ENCODE results near the gene GRIA4. TPM values are rescaled to one million over a fixed set of nuclear protein-coding genes. Genes with fewer than 3 reads are reported as not detected.
A peak's percentile ranks its signal among the peaks of the same experiment; 100 is the strongest.

GRIA4 gene
- 6.3 and 6.6 TPM in 2 replicates for polyA plus RNA-seq
- polyA minus RNA-seq: 29.7 and 38.3 TPM in 2 replicates

DNA sequence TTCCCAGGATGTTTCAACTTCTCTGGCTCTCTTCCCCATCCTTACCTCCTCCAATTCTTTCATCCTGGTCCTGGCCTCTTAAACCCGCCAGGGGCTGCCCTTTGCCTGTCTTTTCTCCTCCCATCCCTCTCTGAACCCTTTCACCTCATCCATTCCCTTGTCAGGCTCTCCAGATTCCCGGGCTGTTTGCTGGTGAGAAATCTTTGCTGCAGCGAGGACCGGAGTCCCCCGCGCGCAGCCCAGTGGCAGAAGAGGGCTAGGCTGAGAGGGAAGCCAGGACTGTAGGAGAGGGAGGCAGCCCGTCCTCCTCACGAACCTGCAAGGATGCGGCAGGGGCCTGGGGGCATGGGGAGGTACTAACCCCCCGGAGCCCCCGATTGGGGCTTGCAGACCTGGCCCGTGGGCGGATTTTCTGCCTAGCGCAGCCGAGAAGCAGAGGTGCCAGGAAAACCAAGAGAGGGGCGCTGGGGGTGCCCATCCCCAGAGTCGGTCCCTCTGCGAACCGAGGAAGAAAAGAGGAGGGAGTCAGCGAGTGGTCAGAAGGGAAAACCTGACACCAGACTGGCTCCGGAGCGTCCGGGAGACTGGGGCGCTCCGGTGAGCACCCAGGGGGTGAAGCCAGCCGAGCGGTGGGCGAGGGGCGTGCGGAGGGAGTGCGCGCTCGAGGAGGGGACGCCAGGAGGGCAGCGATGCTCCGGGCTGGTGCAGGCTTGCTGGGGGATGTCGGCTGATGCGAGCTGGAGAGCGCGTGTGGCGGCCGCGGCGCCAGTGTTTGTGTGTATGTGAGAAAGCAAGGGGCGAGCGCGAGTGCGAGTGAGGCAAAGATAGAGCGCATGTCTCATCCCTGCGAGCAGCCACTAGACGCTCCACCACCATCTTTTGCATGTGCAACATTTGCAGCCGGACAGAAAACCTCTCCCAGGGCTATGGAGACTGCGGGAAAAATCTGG is at the start of gene GRIA4:
Gene GRIA4 (plus strand): TSS at position 242 of the 950 bp plus-strand sequence. CDS start 925 bp downstream, outside the sequence.
- no peaks in the 10 kb centered on the region for H3K79me2 ChIP-seq (replicated peaks; ENCODE audit: insufficient read depth, low read length)
- H3K36me3 ChIP-seq (ENCODE audit: insufficient read depth, low read length): no peaks in the 10 kb centered on the region
- TF ChIP-seq EP300 (conservative IDR thresholded peaks at IDR 0.05; ENCODE audit: poor library complexity, severe bottlenecking): no peak
- TF ChIP-seq TAF1 (IDR thresholded peaks at IDR 0.05; ENCODE audit: low read depth): peak; percentile 58
- TF ChIP-seq EZH2 (IDR thresholded peaks at IDR 0.05; ENCODE audit: borderline replicate concordance, insufficient read depth, low read length, poor library complexity, severe bottlenecking): no peak
- TF ChIP-seq POLR2AphosphoS5 (IDR thresholded peaks at IDR 0.05): peak; percentile 47
- peak; percentile 81 for TF ChIP-seq MXI1 (conservative IDR thresholded peaks at IDR 0.05; ENCODE audit: poor library complexity, severe bottlenecking)
- TF ChIP-seq RAD21 (conservative IDR thresholded peaks at IDR 0.05): no peak
- TF ChIP-seq, protein P1, sequence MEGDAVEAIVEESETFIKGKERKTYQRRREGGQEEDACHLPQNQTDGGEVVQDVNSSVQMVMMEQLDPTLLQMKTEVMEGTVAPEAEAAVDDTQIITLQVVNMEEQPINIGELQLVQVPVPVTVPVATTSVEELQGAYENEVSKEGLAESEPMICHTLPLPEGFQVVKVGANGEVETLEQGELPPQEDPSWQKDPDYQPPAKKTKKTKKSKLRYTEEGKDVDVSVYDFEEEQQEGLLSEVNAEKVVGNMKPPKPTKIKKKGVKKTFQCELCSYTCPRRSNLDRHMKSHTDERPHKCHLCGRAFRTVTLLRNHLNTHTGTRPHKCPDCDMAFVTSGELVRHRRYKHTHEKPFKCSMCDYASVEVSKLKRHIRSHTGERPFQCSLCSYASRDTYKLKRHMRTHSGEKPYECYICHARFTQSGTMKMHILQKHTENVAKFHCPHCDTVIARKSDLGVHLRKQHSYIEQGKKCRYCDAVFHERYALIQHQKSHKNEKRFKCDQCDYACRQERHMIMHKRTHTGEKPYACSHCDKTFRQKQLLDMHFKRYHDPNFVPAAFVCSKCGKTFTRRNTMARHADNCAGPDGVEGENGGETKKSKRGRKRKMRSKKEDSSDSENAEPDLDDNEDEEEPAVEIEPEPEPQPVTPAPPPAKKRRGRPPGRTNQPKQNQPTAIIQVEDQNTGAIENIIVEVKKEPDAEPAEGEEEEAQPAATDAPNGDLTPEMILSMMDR (IDR thresholded peaks at IDR 0.05; ENCODE audit: poor library complexity, severe bottlenecking): peak; percentile 3
- TF ChIP-seq, protein P2, sequence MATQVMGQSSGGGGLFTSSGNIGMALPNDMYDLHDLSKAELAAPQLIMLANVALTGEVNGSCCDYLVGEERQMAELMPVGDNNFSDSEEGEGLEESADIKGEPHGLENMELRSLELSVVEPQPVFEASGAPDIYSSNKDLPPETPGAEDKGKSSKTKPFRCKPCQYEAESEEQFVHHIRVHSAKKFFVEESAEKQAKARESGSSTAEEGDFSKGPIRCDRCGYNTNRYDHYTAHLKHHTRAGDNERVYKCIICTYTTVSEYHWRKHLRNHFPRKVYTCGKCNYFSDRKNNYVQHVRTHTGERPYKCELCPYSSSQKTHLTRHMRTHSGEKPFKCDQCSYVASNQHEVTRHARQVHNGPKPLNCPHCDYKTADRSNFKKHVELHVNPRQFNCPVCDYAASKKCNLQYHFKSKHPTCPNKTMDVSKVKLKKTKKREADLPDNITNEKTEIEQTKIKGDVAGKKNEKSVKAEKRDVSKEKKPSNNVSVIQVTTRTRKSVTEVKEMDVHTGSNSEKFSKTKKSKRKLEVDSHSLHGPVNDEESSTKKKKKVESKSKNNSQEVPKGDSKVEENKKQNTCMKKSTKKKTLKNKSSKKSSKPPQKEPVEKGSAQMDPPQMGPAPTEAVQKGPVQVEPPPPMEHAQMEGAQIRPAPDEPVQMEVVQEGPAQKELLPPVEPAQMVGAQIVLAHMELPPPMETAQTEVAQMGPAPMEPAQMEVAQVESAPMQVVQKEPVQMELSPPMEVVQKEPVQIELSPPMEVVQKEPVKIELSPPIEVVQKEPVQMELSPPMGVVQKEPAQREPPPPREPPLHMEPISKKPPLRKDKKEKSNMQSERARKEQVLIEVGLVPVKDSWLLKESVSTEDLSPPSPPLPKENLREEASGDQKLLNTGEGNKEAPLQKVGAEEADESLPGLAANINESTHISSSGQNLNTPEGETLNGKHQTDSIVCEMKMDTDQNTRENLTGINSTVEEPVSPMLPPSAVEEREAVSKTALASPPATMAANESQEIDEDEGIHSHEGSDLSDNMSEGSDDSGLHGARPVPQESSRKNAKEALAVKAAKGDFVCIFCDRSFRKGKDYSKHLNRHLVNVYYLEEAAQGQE (IDR thresholded peaks at IDR 0.05; ENCODE audit: borderline replicate concordance): no peak
- peak; percentile 28 for TF ChIP-seq SMC3 (conservative IDR thresholded peaks at IDR 0.05; ENCODE audit: poor library complexity)
- peak within 1 kb of the TSS; percentile 29 for H3K27ac ChIP-seq (ENCODE audit: low read length)
- no peaks in the 10 kb centered on the region for H3F3A ChIP-seq (ENCODE audit: insufficient read depth, low read length, poor library complexity, severe bottlenecking)
- H3K4me3 ChIP-seq (ENCODE audit: low read length): peak within 1 kb of the TSS; percentile 82
- H3K27me3 ChIP-seq (ENCODE audit: insufficient read depth, low read depth, low read length): peaks cover 34% of the 10 kb centered on the region
- H3K9ac ChIP-seq (ENCODE audit: low read length): peak within 1 kb of the TSS; percentile 66
- H2AFZ ChIP-seq (ENCODE audit: low read depth, low read length): peak within 1 kb of the TSS; percentile 83
- H3K4me2 ChIP-seq (ENCODE audit: low read length): peak within 1 kb of the TSS; percentile 81
- no peaks in the 10 kb centered on the region for H3K9me2 ChIP-seq (ENCODE audit: insufficient read depth, low read length)
- H4K20me1 ChIP-seq (ENCODE audit: insufficient read depth): no peaks in the 10 kb centered on the region
- H3K9me3 ChIP-seq (ENCODE audit: low read length): no peaks in the 10 kb centered on the region

DNA sequence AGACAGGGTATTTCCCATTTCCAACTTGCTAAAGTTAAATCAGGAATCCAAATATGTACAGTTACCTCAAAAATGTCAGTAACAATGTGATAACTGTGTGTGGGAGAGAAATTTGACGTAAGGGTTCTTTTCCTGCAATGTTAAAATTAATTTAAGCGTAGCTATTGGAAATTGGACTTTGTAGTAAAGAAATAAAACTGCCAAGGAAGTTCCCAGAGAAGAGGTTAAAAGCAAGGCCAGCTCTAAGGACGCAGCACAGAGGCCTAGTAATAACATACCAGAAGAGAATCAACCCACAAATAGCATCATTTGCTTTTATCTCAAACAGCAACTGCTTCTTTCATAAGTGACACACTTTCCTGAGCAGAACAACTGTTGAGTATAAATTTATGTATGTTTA is 36.8 kb upstream of the GRIA4 start:
- Histone ChIP-seq H3K9ac (ENCODE audit: low read length) (no peak overlapping the region), H3K4me2 (ENCODE audit: low read length) (no peak overlapping the region), H3K27ac (ENCODE audit: low read length) (no peak overlapping the region), H3K9me2 (ENCODE audit: insufficient read depth, low read length) (peaks cover 3% of the 10 kb centered on the region), H3K9me3 (ENCODE audit: low read length) (no peaks in the 10 kb centered on the region), H4K20me1 (ENCODE audit: insufficient read depth) (no peaks in the 10 kb centered on the region), H2AFZ (ENCODE audit: low read depth, low read length) (no peak overlapping the region), H3K79me2 (replicated peaks; ENCODE audit: insufficient read depth, low read length) (no peaks in the 10 kb centered on the region), H3K27me3 (ENCODE audit: insufficient read depth, low read depth, low read length) (no peaks in the 10 kb centered on the region), H3K36me3 (ENCODE audit: insufficient read depth, low read length) (no peaks in the 10 kb centered on the region), H3F3A (ENCODE audit: insufficient read depth, low read length, poor library complexity, severe bottlenecking) (no peaks in the 10 kb centered on the region), H3K4me3 (ENCODE audit: low read length) (no peak overlapping the region)
- TF ChIP-seq POLR2AphosphoS5 (IDR thresholded peaks at IDR 0.05) (no peak), RAD21 (conservative IDR thresholded peaks at IDR 0.05) (no peak), TAF1 (IDR thresholded peaks at IDR 0.05; ENCODE audit: low read depth) (no peak)

Measured in neural cell (in vitro differentiated cells).